Aorta (tissue), 5 donors: ENCODE measurements around the gene SELENOS. TPM values are rescaled to one million over a fixed set of nuclear protein-coding genes. Genes with fewer than 3 reads are reported as not detected.

Experiments
- ATAC-seq: fragments of 200-7000 bp; cut with Tn5 transposase; one replicate; pipeline ENCODE4 v1.9.1; 2022; ENCODE audit warnings: moderate library complexity; ENCODE audit not compliant: low FRiP score
- DNase-seq, 2 donors: peaks; one replicate each; pipeline ENCODE4 v3.0.0-alpha.2; 2020
- H3K27ac ChIP-seq, 2 donors: one replicate each; pipeline ENCODE4 v1.5.1; 2013; ENCODE audit warnings: low read length in 2 of 2, mild to moderate bottlenecking in 2 of 2, moderate library complexity in 2 of 2, control low read depth in 1 of 2, inconsistent platforms in 1 of 2, low read depth in 1 of 2
- H3K27me3 ChIP-seq, 2 donors: one replicate each; pipeline ENCODE4 v1.6.1; 2013; ENCODE audit warnings: control low read depth in 1 of 2, low read length in 1 of 2, mild to moderate bottlenecking in 1 of 2, moderate library complexity in 1 of 2; ENCODE audit not compliant: insufficient read depth in 2 of 2, control insufficient read depth in 1 of 2
- H3K36me3 ChIP-seq, 2 donors: one replicate each; pipeline ENCODE4 v1.6.1; 2013; ENCODE audit warnings: control low read depth in 1 of 2, low read length in 1 of 2, mild to moderate bottlenecking in 1 of 2; ENCODE audit not compliant: insufficient read depth in 2 of 2, control insufficient read depth in 1 of 2
- H3K4me1 ChIP-seq, 2 donors: one replicate each; pipeline ENCODE4 v1.6.1; 2013; ENCODE audit warnings: low read length in 2 of 2, control low read depth in 1 of 2, mild to moderate bottlenecking in 1 of 2, moderate library complexity in 1 of 2; ENCODE audit not compliant: insufficient read depth in 2 of 2, control insufficient read depth in 1 of 2
- H3K4me3 ChIP-seq, 2 donors: one replicate each; pipeline ENCODE4 v1.5.1; 2013; ENCODE audit warnings: low read length in 2 of 2, control low read depth in 1 of 2, mild to moderate bottlenecking in 1 of 2
- H3K9me3 ChIP-seq: one replicate; pipeline ENCODE4 v1.6.1; 2013; ENCODE audit warnings: mild to moderate bottlenecking, low read length; ENCODE audit not compliant: control insufficient read depth
- WGBS, 2 donors: extraction: QIAGEN DNeasy Blood & Tissue Kit; methylation state at CpG; one replicate each; pipeline ENCODE4 v1.1.7; 2013; 5-methylcytosine and 5-hydroxymethylcytosine counted together
- intact Hi-C, 2 donors: fragments of 100-400 bp; cut with DNase I; formaldehyde crosslinking; loops; one replicate each; pipeline versions ENCODE4 v1.14.2 to v1.15.0; 2022
- polyA plus RNA-seq, 2 donors: library from polyadenylated mRNA; stranded (reverse); fragments of 200-250 nt; gene quantifications; one replicate each; pipeline ENCODE4 v1.2.3, GENCODE V29; 2013
- total RNA-seq, 2 donors: library from RNA; stranded (reverse); fragmentation: NEBNext Ultra II Directional; extraction: Animal tissue kit (Norgen Biotek cat#: 25700); gene quantifications; one replicate each; pipeline ENCODE4 v1.2.1, GENCODE V29; 2021
- donor health status: healthy with polysubstance abuse.
- donor health status: Bipolar disorder and iron deficiency.
- donor health status: DM: no; HTN: no; CAD: no.
- donor health status: DM: no; HTN: no; CAD: no.
- donor health status: DM: yes; HTN: yes; CAD: no.

The SELENOS gene
- total and polyA plus RNA-seq, 4 donors = 69.0 to 123 (median 94.7) TPM

DNA sequence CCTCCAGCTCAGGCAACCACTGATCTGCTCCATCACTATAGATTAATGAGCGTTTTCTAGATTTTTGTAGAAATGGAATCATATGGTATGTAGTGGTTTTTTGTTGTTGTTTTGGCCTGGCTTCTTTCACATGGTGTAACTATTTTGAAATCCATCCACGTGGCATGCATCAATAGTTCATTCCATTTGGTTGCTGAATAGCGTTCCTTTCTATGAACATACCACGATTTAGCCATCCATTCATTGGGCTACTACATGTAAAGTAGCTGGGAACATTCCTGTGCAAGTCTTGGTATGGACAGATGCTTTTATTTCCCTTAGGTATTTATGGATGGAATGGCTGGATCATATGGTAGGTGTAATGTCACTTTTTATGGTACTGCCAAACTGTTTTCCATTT lies 14.7 kb downstream of the SELENOS start:
- intact Hi-C loops = no loop called here
- H3K36me3 ChIP-seq = no peaks in the 10 kb centered on the region
- H3K9me3 ChIP-seq = no peaks in the 10 kb centered on the region
- H3K4me3 ChIP-seq = no peak overlapping the region
- H3K4me1 ChIP-seq = no peaks in the 10 kb centered on the region
- no peak for DNase-seq
- ATAC-seq = no peak
- no peaks in the 10 kb centered on the region for H3K27me3 ChIP-seq
- no peak overlapping the region for H3K27ac ChIP-seq
- 81 to 86% methylated on average over 4 of the region's 4 CpGs for WGBS, 2 donors

DNA sequence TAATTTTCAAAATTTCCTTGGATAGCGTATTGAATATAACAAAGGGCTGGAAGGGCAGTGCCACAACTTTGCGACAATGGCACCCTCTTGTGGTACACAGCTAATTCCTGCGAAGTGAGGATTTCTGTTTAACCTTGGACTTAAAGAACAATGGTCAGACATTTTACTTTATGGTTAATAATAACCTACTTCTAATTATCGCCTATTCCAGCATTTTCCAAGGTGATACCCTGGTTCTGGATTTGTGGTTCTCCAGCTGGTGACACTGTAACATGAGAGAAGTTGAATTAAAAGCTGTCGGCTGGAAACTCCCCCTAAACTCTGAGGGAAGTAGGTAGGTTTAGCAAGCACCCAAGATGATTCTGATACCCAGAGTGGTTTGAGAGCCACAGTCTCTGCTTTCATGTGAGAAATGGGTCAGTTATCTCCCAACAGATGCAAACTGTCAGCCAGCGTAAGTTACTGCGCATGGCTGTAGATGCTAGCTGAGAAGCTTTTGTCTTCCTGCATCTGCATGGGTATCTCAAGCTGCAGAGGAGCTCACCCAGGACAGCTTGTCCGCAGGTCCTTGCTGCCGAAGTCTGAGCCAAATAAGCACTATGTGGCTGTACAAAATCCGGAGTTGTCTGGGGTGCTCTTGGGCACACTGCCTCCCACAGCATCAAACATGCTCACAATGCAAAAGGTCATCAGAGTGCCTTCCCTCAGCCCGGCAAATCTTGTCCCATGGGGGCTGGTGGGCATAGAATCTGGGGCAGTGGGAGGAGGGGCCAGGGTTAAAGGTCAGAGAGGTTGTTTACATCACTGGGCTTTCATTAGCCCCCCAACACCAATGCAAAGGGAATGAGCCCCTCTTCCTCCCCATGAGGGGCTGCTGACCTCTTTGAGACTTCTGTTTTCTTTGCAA lies 18.8 kb downstream of the SELENOS start:
- H3K27me3 ChIP-seq = no peaks in the 10 kb centered on the region
- DNase-seq (peak; percentile 72 to 79), ATAC-seq (peak; percentile 88)
- H3K9me3 ChIP-seq = no peaks in the 10 kb centered on the region
- H3K4me3 ChIP-seq = no peak overlapping the region
- intact Hi-C loops = loop anchor here (1.0 to 10.0 kb wide), 5 partner anchors 170 to 344 kb away; partner anchors contain the start of gene LRRK1 (in 1 of the 2)
- no peaks in the 10 kb centered on the region for H3K4me1 ChIP-seq
- 22 to 23% methylated on average over 11 of the region's 11 CpGs for WGBS, 2 donors
- H3K36me3 ChIP-seq = no peaks in the 10 kb centered on the region
- H3K27ac ChIP-seq = no peak overlapping the region

DNA sequence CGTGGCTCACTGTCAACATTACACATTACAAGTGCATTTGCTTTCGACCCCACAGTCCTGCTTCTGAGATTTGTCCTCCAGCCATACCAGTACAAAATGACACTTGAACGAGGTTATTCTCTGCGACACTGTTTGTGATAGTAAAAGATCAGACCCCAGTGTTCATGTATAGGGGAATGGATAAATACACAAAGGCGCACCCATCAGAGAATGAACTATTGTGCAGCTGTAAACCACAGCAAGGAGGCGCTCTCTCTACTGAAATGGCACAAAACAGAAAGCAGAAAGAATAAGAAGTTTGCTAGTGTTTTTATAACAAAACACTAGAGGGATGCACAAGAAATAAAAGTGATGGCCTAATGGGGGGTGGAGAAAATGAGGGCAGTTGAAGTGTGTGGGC lies 20.5 kb downstream of the SELENOS start:
- 91% methylated on average over 6 of the region's 6 CpGs for WGBS, 2 donors
- Histone ChIP-seq H3K36me3 (no peaks in the 10 kb centered on the region), H3K4me1 (no peaks in the 10 kb centered on the region), H3K9me3 (no peaks in the 10 kb centered on the region), H3K27ac (no peak overlapping the region), H3K27me3 (no peaks in the 10 kb centered on the region), H3K4me3 (no peak overlapping the region)
- intact Hi-C loops = loop anchor here in 1 of 2 donors (10.0 kb wide), 1 partner anchor 342 kb away; the partner anchor contains the start of gene LRRK1
- DNase-seq (no peak), ATAC-seq (no peak)

DNA sequence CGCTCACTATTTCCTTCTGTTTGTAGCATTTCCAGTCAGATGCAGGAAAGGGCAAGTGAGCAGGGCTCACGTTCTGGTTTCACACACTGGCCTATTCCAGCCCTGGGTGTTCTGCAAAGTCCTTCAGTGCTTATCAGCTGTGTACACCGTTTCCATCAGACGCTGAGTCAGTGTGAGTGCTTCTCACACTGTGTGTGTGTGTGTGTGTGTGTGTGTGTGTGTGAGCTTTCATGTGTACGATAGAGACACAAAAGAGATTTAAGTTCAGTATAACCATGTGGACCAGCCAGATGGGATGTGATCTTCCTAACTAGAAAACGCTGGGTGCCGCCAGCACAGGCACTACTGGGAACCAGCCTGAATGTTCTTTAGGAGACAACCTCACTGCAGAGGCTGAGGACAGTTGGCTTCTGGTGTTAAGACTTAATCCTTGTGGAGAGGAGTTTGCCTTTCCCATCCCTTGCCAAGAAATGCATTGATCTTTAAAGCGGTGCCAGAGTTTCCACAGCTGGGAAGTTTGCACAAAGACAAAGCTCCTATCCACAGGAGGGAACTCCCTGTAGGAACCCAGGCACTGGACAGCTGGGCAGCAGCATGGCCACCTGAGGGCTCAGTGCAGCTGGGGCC lies 21.6 kb downstream of the SELENOS start:
- Histone ChIP-seq H3K9me3 (no peaks in the 10 kb centered on the region), H3K27me3 (no peaks in the 10 kb centered on the region), H3K4me1 (no peaks in the 10 kb centered on the region), H3K27ac (no peak overlapping the region), H3K4me3 (no peak overlapping the region), H3K36me3 (no peaks in the 10 kb centered on the region)
- intact Hi-C loops = loop anchor here in 1 of 2 donors (10.0 kb wide), 1 partner anchor 341 kb away; the partner anchor contains the start of gene LRRK1
- WGBS, 2 donors = 60 to 68% methylated on average over 8 of the region's 8 CpGs
- ATAC-seq (no peak), DNase-seq (no peak)

DNA sequence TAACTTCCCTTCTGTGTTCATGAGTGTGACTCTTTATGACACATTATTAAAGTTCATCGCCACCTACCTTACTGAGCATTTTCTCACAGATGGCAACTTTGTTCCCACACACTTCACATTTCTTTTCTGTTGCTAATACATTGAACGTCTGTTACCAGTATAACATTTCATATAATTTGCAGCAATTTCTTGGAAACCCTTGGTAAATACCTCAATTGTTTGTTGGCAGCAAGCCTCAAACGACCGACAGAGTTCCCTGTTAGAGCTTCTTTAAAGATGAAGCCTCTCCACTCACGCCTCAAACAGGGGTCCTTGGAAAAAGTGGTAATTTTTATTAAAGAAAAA lies 22.3 kb downstream of the SELENOS start:
- H3K27me3 ChIP-seq = no peaks in the 10 kb centered on the region
- DNase-seq (no peak), ATAC-seq (no peak)
- no peaks in the 10 kb centered on the region for H3K4me1 ChIP-seq
- intact Hi-C loops = loop anchor here in 1 of 2 donors (10.0 kb wide), 1 partner anchor 340 kb away; the partner anchor contains the start of gene LRRK1
- H3K36me3 ChIP-seq = no peaks in the 10 kb centered on the region
- 77 to 82% methylated on average over 5 of the region's 5 CpGs for WGBS, 2 donors
- H3K27ac ChIP-seq = no peak overlapping the region
- no peak overlapping the region for H3K4me3 ChIP-seq
- no peaks in the 10 kb centered on the region for H3K9me3 ChIP-seq

DNA sequence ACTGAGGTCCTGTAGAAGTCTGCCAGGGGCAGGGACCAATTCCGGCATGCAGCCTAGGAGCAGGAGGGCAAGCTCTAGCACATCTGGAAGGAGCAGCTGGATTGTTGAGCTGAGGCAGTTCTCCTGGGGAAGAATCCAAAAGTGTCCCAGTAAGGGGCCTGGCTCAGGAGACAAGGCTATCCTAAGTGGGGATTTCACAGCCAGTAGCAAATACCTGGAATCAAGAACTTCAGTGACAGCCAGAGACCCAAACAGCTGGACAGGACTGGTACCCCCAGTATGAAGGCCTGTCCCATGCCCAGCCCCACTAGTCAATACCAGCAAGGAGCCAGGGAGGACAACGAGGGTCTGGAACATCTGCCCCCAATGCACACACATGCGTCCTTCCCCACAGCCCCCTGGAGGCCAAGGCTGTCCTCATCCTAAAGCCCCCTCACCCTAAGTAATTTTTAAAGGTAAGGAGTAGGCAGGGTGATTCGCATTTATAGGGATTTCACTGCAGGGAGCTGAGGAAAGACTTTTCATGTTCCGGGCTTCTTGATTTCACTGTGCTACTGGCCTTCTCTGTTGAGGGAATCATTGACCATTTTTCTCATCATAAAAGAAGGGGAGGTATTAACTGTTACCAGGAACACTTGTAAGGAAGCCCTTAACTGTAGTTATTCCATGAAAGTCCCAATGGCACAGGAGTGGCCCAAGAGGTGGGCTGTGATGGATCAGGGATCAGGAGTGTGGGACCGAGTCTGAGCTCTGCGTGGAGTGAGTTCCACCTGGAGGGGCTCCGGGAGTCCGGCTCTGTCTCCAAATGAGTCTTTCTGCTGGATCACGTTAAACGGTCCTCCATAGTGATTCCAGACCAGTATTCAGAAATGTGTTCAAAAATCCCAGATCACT lies 22.9 kb downstream of the SELENOS start:
- no peak for ATAC-seq
- DNase-seq = no peak
- H3K27ac ChIP-seq = no peak overlapping the region
- no peaks in the 10 kb centered on the region for H3K36me3 ChIP-seq
- 91 to 94% methylated on average over 11 of the region's 11 CpGs for WGBS, 2 donors
- H3K4me3 ChIP-seq = no peak overlapping the region
- intact Hi-C loops = loop anchor here (5.0 to 10.0 kb wide), 4 partner anchors 57 to 340 kb away; partner anchors contain the start of gene LRRK1 (in 1 of the 2)
- H3K9me3 ChIP-seq = no peaks in the 10 kb centered on the region
- no peaks in the 10 kb centered on the region for H3K27me3 ChIP-seq
- H3K4me1 ChIP-seq = peaks cover 0 to 2% of the 10 kb centered on the region in 2 donors

DNA sequence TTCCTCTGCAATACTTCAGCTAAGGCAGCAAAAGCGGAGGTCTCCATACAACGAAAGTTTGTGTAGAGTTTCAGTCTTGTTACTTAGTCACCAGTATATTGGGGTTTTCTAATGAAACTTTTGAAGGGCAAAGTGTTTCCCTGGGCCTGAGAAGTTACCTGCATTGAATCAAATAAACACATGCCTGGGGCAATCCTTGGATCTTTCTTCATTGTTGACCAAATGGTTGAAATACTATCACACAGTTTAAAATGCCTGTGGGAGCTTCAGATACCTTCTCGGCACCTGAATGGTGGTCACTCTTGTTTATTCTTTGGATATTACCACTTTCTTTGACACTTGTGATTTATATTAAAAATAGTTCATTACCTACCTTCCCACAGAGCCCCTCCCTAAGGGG lies 24.4 kb downstream of the SELENOS start:
- DNase-seq (no peak), ATAC-seq (no peak)
- intact Hi-C loops = loop anchor here (1.0 to 10.0 kb wide), 5 partner anchors 56 to 338 kb away; partner anchors contain the start of gene LRRK1 (in 1 of the 2)
- Histone ChIP-seq H3K27ac (peak overlapping the region in 1 of 2 donors; percentile 73), H3K4me3 (peak overlapping the region; percentile 65 to 70), H3K9me3 (no peaks in the 10 kb centered on the region), H3K36me3 (no peaks in the 10 kb centered on the region), H3K4me1 (peaks cover 0 to 2% of the 10 kb centered on the region in 2 donors), H3K27me3 (no peaks in the 10 kb centered on the region)
- WGBS, 2 donors = 17 to 20% methylated on average over 3 of the region's 3 CpGs
